GM18868 (cell line): ENCODE data around the gene ATRNL1.
"Not testable (repeated sequence)": the region's sequence is repeated elsewhere in the genome, so short reads cannot be mapped to it uniquely, and the experiment has no call there.

Source experiments
- ATAC-seq: cut with Tn5 transposase; IDR thresholded peaks from one replicate; pipeline ENCODE4 v1.9.1; 2021; ENCODE audit warnings: mild to moderate bottlenecking, moderate library complexity; ENCODE audit not compliant: unreplicated experiment

The ATRNL1 gene

GRCh38 chr10:115209133-115209532, 116.0 kb downstream of the ATRNL1 start:
- peak; percentile 96 for ATAC-seq

GRCh38 chr10:115214829-115215228, 121.7 kb downstream of the ATRNL1 start:
- ATAC-seq = no peak

- no peak for ATAC-seq
Measured at GRCh38 chr10:115219203-115219602, 126.0 kb downstream of the ATRNL1 start.

- ATAC-seq = no peak
Measured at GRCh38 chr10:115222039-115222438, 128.9 kb downstream of the ATRNL1 start.

- ATAC-seq = no peak
Measured at GRCh38 chr10:115239761-115240160, 146.6 kb downstream of the ATRNL1 start.

- no peak for ATAC-seq
Measured at GRCh38 chr10:115250784-115251183, 157.6 kb downstream of the ATRNL1 start.

- ATAC-seq = not testable (repeated sequence)
Measured at GRCh38 chr10:115253765-115254164, 160.6 kb downstream of the ATRNL1 start.

GRCh38 chr10:115272482-115272881, 179.3 kb downstream of the ATRNL1 start:
- ATAC-seq = no peak

GRCh38 chr10:115278294-115278693, 185.1 kb downstream of the ATRNL1 start:
- no peak for ATAC-seq

GRCh38 chr10:115295213-115295805, 202.1 kb downstream of the ATRNL1 start:
- no peak for ATAC-seq

GRCh38 chr10:115300080-115300479, 206.9 kb downstream of the ATRNL1 start:
- no peak for ATAC-seq

GRCh38 chr10:115319669-115320068, 226.5 kb downstream of the ATRNL1 start:
- not testable (repeated sequence) for ATAC-seq

- ATAC-seq = peak; percentile 93
Measured at GRCh38 chr10:115321360-115321759, 228.2 kb downstream of the ATRNL1 start.

GRCh38 chr10:115328331-115328730, 235.2 kb downstream of the ATRNL1 start:
- no peak for ATAC-seq

- no peak for ATAC-seq
Measured at GRCh38 chr10:115335366-115335765, 242.2 kb downstream of the ATRNL1 start.

- ATAC-seq = peak; percentile 96
Measured at GRCh38 chr10:115355162-115355760, 262.1 kb downstream of the ATRNL1 start.

- not testable (repeated sequence) for ATAC-seq
Measured at GRCh38 chr10:115367920-115368319, 274.8 kb downstream of the ATRNL1 start.

- no peak for ATAC-seq
Measured at GRCh38 chr10:115379064-115379463, 285.9 kb downstream of the ATRNL1 start.

GRCh38 chr10:115384665-115385064, 291.5 kb downstream of the ATRNL1 start:
- ATAC-seq = no peak

- no peak for ATAC-seq
Measured at GRCh38 chr10:115390607-115391006, 297.4 kb downstream of the ATRNL1 start.

- ATAC-seq = no peak
Measured at GRCh38 chr10:115398026-115398425, 304.9 kb downstream of the ATRNL1 start.

GRCh38 chr10:115402699-115403098, 309.5 kb downstream of the ATRNL1 start:
- no peak for ATAC-seq

- not testable (repeated sequence) for ATAC-seq
Measured at GRCh38 chr10:115405838-115406237, 312.7 kb downstream of the ATRNL1 start.
